Bone marrow (tissue), 2 donors: ENCODE data around the gene MED12L.
A peak's percentile ranks its signal among the peaks of the same experiment; 100 is the strongest.

ENCODE experiments used
- DNase-seq, 2 donors: peaks; one replicate each; lab custom pipeline; 2025; lab: John Stamatoyannopoulos, UW

The MED12L gene

DNA sequence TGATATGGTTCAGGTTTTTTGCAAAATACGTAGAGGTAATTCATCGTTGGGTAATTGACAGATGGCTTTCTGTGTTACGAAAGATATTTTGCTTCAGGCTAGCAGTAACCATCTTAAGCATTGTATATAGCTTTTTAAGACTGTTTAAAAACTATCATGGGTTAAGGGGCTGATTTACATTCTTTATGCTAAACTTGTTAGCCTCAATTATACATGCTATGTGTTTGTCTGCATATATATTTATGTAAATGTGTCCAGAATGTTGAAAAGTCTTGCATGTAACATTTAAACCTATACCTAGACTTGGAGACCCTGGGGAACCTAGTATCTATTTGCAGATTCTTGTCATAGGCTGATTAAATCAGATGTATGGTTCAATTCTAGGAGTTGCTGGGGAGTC, 204.0 kb downstream of the MED12L start:
- DNase-seq: no peak

DNA sequence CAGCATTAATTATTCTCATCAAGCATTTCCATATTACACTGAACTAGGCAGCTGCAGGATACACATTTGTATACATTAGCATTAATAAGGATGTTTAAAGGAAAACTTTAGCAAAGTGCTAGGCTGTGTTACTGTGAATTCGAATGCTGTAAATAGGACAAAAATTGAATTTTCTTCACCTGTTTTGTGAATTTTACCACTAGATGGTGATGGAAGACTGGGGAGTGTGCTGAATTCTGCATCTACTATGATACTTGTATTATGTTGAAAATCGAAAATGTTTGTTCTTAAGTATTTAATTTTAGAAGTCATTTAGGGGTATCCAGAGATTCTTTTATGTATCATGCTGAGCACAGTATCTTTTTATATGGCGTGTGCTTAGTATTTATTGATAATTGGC, 205.2 kb downstream of the MED12L start:
- peak in 1 of 2 donors; percentile 43 for DNase-seq

DNA sequence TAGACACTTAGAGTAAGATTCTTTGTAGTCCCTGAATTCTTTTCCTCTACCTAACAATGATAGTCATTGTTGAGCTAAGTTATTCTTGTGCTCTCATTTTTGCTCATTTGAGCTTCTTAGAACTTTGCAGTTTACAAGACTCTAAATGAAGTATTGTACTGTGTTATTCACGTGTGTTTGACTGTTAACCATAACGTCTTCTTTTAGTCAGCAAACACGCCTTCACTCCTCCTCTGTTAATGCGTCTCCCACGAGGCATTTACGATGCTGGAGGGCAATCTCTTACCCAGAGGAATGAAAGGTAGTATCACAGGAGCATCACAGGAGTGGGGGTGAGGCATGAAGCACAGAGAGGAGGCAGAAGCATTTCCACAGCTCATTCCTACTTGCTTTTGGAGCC, 207.7 kb downstream of the MED12L start:
- DNase-seq: no peak

- no peak for DNase-seq
These were observed 210.8 kb downstream of the MED12L start for GRCh38 chr3:151296226-151296625.

- DNase-seq: no peak
These were observed 212.0 kb downstream of the MED12L start for GRCh38 chr3:151297429-151297828.

GRCh38 chr3:151299006-151299405, 213.5 kb downstream of the MED12L start:
- DNase-seq: no peak

DNA sequence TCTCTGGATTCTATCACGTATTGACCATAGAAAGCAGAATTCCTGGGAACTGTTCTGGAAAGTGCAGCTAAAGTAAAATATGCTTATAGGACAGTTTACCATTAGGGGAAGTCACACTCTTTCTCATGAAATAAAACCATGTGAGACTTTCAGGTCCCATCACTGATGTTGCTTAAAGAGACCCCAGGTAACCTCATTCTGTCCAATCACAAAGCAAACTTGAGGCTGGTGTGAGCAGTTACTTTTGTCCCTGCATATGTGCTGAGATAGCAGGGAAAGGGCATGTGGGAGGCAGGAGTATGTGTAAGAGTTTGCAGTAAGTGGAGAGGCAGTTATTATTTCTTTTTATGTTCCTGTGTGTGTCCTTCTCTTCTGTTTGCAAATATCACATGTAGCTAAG, 215.1 kb downstream of the MED12L start:
- no peak for DNase-seq

GRCh38 chr3:151301787-151302186, 216.3 kb downstream of the MED12L start:
- DNase-seq: no peak

- no peak for DNase-seq
These were observed 218.3 kb downstream of the MED12L start for GRCh38 chr3:151303751-151304150.

GRCh38 chr3:151305060-151305774, 219.8 kb downstream of the MED12L start:
- DNase-seq: no peak

DNA sequence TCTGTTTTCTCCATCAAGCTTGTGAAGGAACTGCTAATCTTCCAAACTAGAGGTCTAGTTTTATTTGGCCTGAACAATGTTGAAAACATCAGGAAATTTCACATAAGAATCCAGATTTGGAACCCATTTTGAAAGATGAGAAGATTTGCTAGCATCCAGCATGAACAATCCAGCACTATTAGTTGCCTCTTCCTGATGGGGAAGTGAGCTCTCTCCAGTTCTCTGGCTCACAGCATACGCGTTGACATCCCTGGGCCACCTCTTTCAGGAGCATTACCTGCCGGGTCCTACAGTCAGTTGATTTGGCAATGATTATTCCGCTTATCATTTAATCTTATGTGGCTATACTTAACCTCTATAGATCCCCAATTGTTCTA, 220.3 kb downstream of the MED12L start:
- DNase-seq: no peak

GRCh38 chr3:151306168-151306810, 220.8 kb downstream of the MED12L start:
- DNase-seq: no peak

- no peak for DNase-seq
These were observed 221.7 kb downstream of the MED12L start for GRCh38 chr3:151307131-151307530.

DNA sequence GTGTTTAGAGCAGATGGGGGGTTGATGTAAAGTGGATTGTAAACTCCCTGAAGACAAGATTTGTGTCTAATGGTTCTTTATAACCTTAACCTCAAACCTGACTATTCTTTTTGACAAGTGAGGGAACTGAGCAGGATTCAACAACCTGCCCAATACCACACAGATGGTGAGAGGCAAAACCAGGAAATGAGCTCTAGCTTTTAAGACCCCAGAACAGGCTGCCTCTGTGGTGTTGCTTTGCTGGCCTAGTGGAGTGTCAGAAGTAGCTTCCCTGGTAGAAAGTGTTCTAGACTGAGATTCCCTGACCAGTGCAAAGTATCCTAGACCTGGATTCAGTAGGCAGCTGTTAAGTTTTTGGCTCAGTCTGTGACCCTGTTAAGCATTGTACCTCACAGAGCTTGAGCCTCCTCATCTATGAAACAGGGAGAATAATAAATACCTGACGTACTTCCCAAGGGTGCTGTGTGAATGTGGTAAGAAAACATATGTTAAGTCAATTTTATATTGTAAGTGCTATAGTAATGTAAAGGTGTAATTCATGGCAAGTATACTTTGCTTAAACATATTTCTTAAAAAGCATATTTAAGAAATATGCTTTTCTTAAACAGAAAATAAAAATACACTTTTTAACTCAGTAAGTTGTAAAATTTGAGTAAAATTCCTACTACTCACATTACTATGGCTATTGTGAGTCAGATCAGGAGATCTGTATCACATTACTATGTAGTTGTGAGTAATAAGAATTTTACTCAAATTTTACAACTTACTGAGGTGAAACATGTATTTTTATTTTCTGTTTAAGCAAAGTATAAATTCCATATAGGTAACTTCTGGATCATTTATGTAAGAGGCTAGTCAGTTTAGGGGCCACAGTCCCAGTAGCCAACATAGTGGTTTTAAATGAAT, 222.4 kb downstream of the MED12L start:
- no peak for DNase-seq

GRCh38 chr3:151309566-151309965, 224.1 kb downstream of the MED12L start:
- no peak for DNase-seq

- no peak for DNase-seq
These were observed 227.5 kb downstream of the MED12L start for GRCh38 chr3:151312972-151313371.

DNA sequence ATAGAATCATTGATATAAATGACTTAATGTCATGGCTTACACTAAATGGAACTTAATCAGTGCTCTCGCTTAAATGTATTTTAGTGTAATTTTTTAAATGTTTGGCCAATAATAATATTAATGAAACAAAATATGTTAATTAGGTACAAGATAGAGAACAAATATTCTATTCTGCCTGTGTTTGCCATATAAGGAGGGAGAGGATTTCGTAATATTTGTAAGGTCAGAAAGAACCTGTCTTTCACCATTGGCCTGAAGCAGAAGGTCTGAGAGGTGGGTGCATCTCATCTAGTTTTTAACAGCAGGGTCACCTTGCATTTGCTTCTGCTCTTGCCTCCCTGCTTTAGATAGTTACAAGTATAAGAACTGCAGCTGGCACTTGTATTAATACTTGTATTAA, 228.7 kb downstream of the MED12L start:
- DNase-seq: no peak

DNA sequence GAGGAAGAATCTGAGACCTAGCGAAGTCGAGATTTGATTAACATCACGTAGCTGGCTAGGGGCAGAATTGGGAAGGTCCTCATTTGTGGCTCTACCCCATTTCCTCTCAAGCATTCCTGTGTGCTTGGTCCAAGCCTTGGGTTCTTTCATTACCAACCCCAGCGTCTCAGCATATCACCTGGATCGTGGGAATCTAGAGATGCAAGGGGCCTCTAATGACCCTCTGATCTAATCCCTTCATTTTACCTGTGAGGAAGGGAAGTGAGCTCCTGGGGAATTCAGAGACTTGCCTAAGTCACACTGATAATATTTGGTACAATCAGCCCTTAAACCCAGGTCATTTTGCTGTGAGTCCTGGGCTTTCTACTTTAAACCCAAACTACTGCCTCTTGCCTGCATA, 229.1 kb downstream of the MED12L start:
- DNase-seq: no peak

DNA sequence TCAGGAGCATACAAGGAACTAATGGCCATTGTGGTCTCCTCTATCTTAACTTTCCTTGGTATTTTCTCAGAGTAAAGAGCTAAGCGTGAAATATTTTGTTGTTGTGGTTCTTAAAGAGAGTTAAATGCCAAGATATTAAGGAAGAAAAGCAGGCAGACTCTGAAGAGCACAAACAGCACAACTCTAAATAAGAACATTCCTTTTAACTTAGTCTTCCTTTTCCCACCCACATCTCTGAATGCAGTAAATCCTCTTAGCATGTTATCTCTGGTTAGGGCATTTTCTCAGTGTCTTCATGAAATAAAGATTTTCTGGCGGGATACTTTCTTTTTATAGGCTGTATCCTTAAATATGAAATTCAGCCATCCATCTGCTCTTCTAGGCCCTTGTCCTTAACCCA, 229.7 kb downstream of the MED12L start:
- no peak for DNase-seq

GRCh38 chr3:151315846-151316245, 230.4 kb downstream of the MED12L start:
- no peak for DNase-seq

GRCh38 chr3:151316267-151316991, 231.0 kb downstream of the MED12L start, which contains the start of gene GPR87:
TSS of gene GPR87 (minus strand) at chr3:151316820. CDS start at chr3:151300100, 16,720 bp downstream.
- DNase-seq: no peak

- DNase-seq: no peak
These were observed 232.8 kb downstream of the MED12L start for GRCh38 chr3:151318313-151318712.
